T-helper 1 cell (primary cell): Measurements from ENCODE around the gene DHDDS.
A peak's percentile ranks its signal among the peaks of the same experiment; 100 is the strongest.
"Not testable (repeated sequence)": the region's sequence is repeated elsewhere in the genome, so short reads cannot be mapped to it uniquely, and the experiment has no call there.

Experiments
- DNase-seq, 5 donors: peaks; one replicate each; pipeline ENCODE4 v3.0.0-alpha.2; 2012 to 2020

Gene DHDDS

GRCh38 chr1:26477446-26478152, 45.5 kb downstream of the DHDDS start:
- no peak for DNase-seq

- DNase-seq, result no peak
These were observed 46.0 kb downstream of the DHDDS start for GRCh38 chr1:26478159-26478558.

- no peak for DNase-seq
These were observed 46.9 kb downstream of the DHDDS start for GRCh38 chr1:26478988-26479387.

GRCh38 chr1:26482921-26483320, 50.8 kb downstream of the DHDDS start:
- no peak for DNase-seq

GRCh38 chr1:26483980-26484379, 51.9 kb downstream of the DHDDS start:
- DNase-seq, result no peak

- DNase-seq, result no peak
These were observed 58.0 kb downstream of the DHDDS start for GRCh38 chr1:26490155-26490554.

- DNase-seq, result no peak
These were observed 61.1 kb downstream of the DHDDS start for GRCh38 chr1:26493267-26493666.

- DNase-seq, result no peak
These were observed 61.8 kb downstream of the DHDDS start for GRCh38 chr1:26493938-26494337.

- no peak for DNase-seq
These were observed 64.7 kb downstream of the DHDDS start for GRCh38 chr1:26496861-26497260.

- DNase-seq, result no peak
These were observed 66.8 kb downstream of the DHDDS start for GRCh38 chr1:26498894-26499293.

GRCh38 chr1:26500488-26501175, 68.5 kb downstream of the DHDDS start:
- DNase-seq, result peak; percentile 74 to 88 (median 81)

- not testable (repeated sequence) for DNase-seq
These were observed 78.6 kb downstream of the DHDDS start for GRCh38 chr1:26510711-26511110.

GRCh38 chr1:26515836-26516235, 83.7 kb downstream of the DHDDS start:
- DNase-seq, result not testable (repeated sequence)

GRCh38 chr1:26516987-26517765, 85.1 kb downstream of the DHDDS start:
- no peak for DNase-seq

- DNase-seq, result no peak
These were observed 85.6 kb downstream of the DHDDS start for GRCh38 chr1:26517766-26518049.

- DNase-seq, result no peak
These were observed 86.2 kb downstream of the DHDDS start for GRCh38 chr1:26518355-26518754.

- no peak for DNase-seq
These were observed 88.2 kb downstream of the DHDDS start for GRCh38 chr1:26520339-26520738.
